SK-N-SH (cell line): ENCODE data around the gene OOSP2. TPM values are rescaled to one million over a fixed set of nuclear protein-coding genes. Genes with fewer than 3 reads are reported as not detected.

Experiments used
- CTCF ChIA-PET: fragments of 300-600, 350-600 bp; formaldehyde crosslinking; extraction: SDS; loops from one replicate; lab custom pipeline; 2021; lab: Yijun Ruan, JAX
- POLR2A ChIA-PET: fragments of 350-600 bp; sonication (Branson Sonifier 250); formaldehyde crosslinking; extraction: SDS; loops from one replicate; lab custom pipeline; 2020; ENCODE audit warnings: antibody characterized with exemption, inconsistent platforms; lab: Yijun Ruan, JAX
- DNase-seq: peaks from one replicate; pipeline ENCODE4 v3.0.0; 2012
- H2AFZ ChIP-seq: fragments of 200-600 bp; sonication (generic); 2 replicates; pipeline ENCODE4 v1.8.1; 2016; ENCODE audit warnings: antibody characterized with exemption, mild to moderate bottlenecking, low read depth
- H3F3A ChIP-seq: fragments of 200-600 bp; sonication (generic); replicated peaks from 2 replicates; pipeline ENCODE3; 2016; ENCODE audit warnings: antibody characterized with exemption, mild to moderate bottlenecking; ENCODE audit not compliant: insufficient read depth
- H3K27ac ChIP-seq, 2 experiments: fragments of 200-500 bp in 1 of 2; fragments of 200-600 bp in 1 of 2; sonication (Bioruptor generic) in 1 of 2; sonication (generic), shearing (Covaris generic) in 1 of 2; 2 replicates each; pipeline versions ENCODE4 v1.5.1 to v1.6.1; 2014 to 2016; ENCODE audit warnings: low read depth in 2 of 2, inconsistent platforms in 1 of 2, low read length in 1 of 2, mild to moderate bottlenecking in 1 of 2, mixed read lengths in 1 of 2
- H3K27me3 ChIP-seq: fragments of 200-600 bp; sonication (generic), shearing (Covaris generic); 2 replicates; pipeline ENCODE4 v1.6.1; 2016; ENCODE audit warnings: mixed run types; ENCODE audit not compliant: insufficient read depth
- H3K36me3 ChIP-seq, 2 experiments: fragments of 200-500 bp in 1 of 2; fragments of 200-600 bp in 1 of 2; sonication (Bioruptor generic) in 1 of 2; sonication (generic) in 1 of 2; replicated peaks in 1 of 2; 2 replicates each; pipeline versions ENCODE3 to v1.5.1; 2014 to 2016; ENCODE audit warnings: low read length in 1 of 2, mild to moderate bottlenecking in 1 of 2; ENCODE audit not compliant: insufficient read depth in 2 of 2, control insufficient read depth in 1 of 2
- H3K4me1 ChIP-seq, 2 experiments: fragments of 200-500 bp in 1 of 2; fragments of 200-600 bp in 1 of 2; sonication (Bioruptor generic) in 1 of 2; sonication (generic), shearing (Covaris generic) in 1 of 2; 2 replicates each; pipeline versions ENCODE4 v1.5.1 to v1.6.1; 2014 to 2016; ENCODE audit warnings: low read depth in 1 of 2, low read length in 1 of 2, mixed run types in 1 of 2; ENCODE audit not compliant: insufficient read depth in 2 of 2, control insufficient read depth in 1 of 2
- H3K4me2 ChIP-seq: fragments of 200-600 bp; sonication (generic), shearing (Covaris generic); 2 replicates; pipeline ENCODE4 v1.6.1; 2017; ENCODE audit warnings: mixed run types
- H3K4me3 ChIP-seq, 2 experiments: fragments of 200-500 bp in 1 of 2; fragments of 200-600 bp in 1 of 2; sonication (Bioruptor generic) in 1 of 2; sonication (generic), shearing (Covaris generic) in 1 of 2; 2 replicates each; pipeline versions ENCODE4 v1.5.1 to v1.8.1; 2014 to 2016; ENCODE audit warnings: low read depth in 2 of 2, inconsistent platforms in 1 of 2, low read length in 1 of 2, mild to moderate bottlenecking in 1 of 2, mixed read lengths in 1 of 2, moderate library complexity in 1 of 2
- H3K79me2 ChIP-seq: fragments of 200-600 bp; sonication (generic); 2 replicates; pipeline ENCODE4 v1.8.1; 2017; ENCODE audit warnings: mild to moderate bottlenecking; ENCODE audit not compliant: insufficient read depth
- H3K9ac ChIP-seq: fragments of 200-600 bp; sonication (generic); 2 replicates; pipeline ENCODE4 v1.6.1; 2017; ENCODE audit warnings: mixed run types
- H3K9me2 ChIP-seq: fragments of 200-600 bp; sonication (generic); 2 replicates; pipeline ENCODE4 v1.6.1; 2017; ENCODE audit warnings: mixed run types
- H3K9me3 ChIP-seq: fragments of 200-600 bp; sonication (generic); 2 replicates; pipeline ENCODE4 v1.6.1; 2017; ENCODE audit warnings: mixed run types, mild to moderate bottlenecking, moderate library complexity
- H4K20me1 ChIP-seq: fragments of 200-600 bp; sonication (generic); 2 replicates; pipeline ENCODE4 v1.6.1; 2017; ENCODE audit warnings: mild to moderate bottlenecking, mixed run types; ENCODE audit not compliant: insufficient read depth
- FOSL2 ChIP-seq: IDR thresholded peaks from 2 replicates; pipeline ENCODE4 v1.4.0; 2012; ENCODE audit warnings: low read depth, mild to moderate bottlenecking, moderate library complexity, borderline replicate concordance
- FOXM1 ChIP-seq: IDR thresholded peaks from 2 replicates; pipeline ENCODE4 v1.4.0; 2012; ENCODE audit warnings: low read depth, mild to moderate bottlenecking
- GATA2 ChIP-seq: sonication (generic); formaldehyde crosslinking; IDR thresholded peaks from 2 replicates; pipeline ENCODE4 v1.5.0; 2020; ENCODE audit warnings: mild to moderate bottlenecking, missing genetic modification reagents
- JUND ChIP-seq: IDR thresholded peaks from 2 replicates; pipeline ENCODE4 v1.4.0; 2012
- MEF2A ChIP-seq: IDR thresholded peaks from 2 replicates; pipeline ENCODE4 v1.4.0; 2012; ENCODE audit warnings: low read depth, borderline replicate concordance
- NFIC ChIP-seq: IDR thresholded peaks from 2 replicates; pipeline ENCODE4 v1.4.0; 2012; ENCODE audit warnings: borderline replicate concordance
- POLR2AphosphoS5 ChIP-seq: IDR thresholded peaks from 2 replicates; pipeline ENCODE4 v1.6.1; 2012; ENCODE audit warnings: low read depth, low read length
- RAD21 ChIP-seq: IDR thresholded peaks from 2 replicates; pipeline ENCODE4 v1.6.1; 2012; ENCODE audit warnings: mild to moderate bottlenecking, low read length
- SIN3A ChIP-seq: IDR thresholded peaks from 2 replicates; pipeline ENCODE4 v1.6.1; 2012; ENCODE audit warnings: low read depth, mild to moderate bottlenecking, low read length, moderate library complexity, borderline replicate concordance
- SMC3 ChIP-seq: IDR thresholded peaks from 2 replicates; pipeline ENCODE4 v1.6.1; 2012; ENCODE audit warnings: low read depth, low read length, improper control_type of control experiment
- TAF1 ChIP-seq: IDR thresholded peaks from 2 replicates; pipeline ENCODE4 v1.6.1; 2012; ENCODE audit warnings: low read depth, mild to moderate bottlenecking, low read length, moderate library complexity, borderline replicate concordance
- WGBS: methylation state at CpG from one replicate; pipeline ENCODE4 v1.1.6; 2017; ENCODE audit warnings: low lambda C conversion rate; 5-methylcytosine and 5-hydroxymethylcytosine counted together
- polyA plus RNA-seq, 3 experiments: library from polyadenylated mRNA; depleted of rRNA; stranded (reverse); fragments of >200 nt; gene quantifications; 2 replicates each; pipeline ENCODE4 v1.2.3, GENCODE V29; 2012
- TF ChIP-seq, protein P1 (sequence below): IDR thresholded peaks from 2 replicates; pipeline ENCODE4; 2012
- TF ChIP-seq, protein P2 (sequence below): IDR thresholded peaks from 2 replicates; pipeline ENCODE4 v1.4.0; 2012; ENCODE audit warnings: low read depth, borderline replicate concordance
- TF ChIP-seq, protein P3 (sequence below): fragments of 150-350 bp; IDR thresholded peaks from 2 replicates; pipeline ENCODE4 v1.6.1; 2016; ENCODE audit warnings: mild to moderate bottlenecking, low read depth, low read length
- TF ChIP-seq, protein P4 (sequence below): fragments of 200-600 bp; sonication (generic); IDR thresholded peaks from 2 replicates; pipeline ENCODE4 v1.6.1; 2017; ENCODE audit warnings: antibody characterized with exemption, mild to moderate bottlenecking, moderate library complexity

Gene OOSP2
- polyA plus RNA-seq, 1 of the 3 experiments (the other 2 are of a cell fraction), result not detected

DNA sequence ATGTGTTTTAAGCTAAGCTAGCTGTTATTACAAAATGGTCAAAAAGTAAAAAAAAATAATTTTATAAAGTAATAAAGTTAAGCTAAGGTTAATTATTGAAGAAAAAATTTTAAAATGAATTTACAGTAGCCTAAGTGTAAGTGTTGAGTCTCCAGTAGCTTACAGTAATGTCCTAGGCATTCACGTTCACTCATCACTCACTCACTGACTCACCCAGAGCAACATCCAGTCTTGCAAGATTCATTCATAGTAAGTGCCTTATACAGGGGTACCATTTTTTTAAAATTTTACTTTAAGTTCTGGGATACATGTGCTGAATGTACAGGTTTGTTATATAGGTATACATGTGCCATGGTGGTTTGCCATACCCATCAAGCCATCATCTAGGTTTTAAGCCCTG, 34.8 kb upstream of the OOSP2 start:
- Histone ChIP-seq H3K27ac (no peak overlapping the region), H3K36me3 (no peaks in the 10 kb centered on the region), H3K9me2 (no peaks in the 10 kb centered on the region), H2AFZ (no peak overlapping the region)
- WGBS, result 34% methylated on average over 1 of the region's 1 CpG
- TF ChIP-seq TAF1 (no peak), SMC3 (no peak), GATA2 (CRISPR knock-in tag) (no peak), NFIC (no peak), FOXM1 (no peak), JUND (no peak), SIN3A (no peak), FOSL2 (no peak), MEF2A (no peak), RAD21 (no peak)
- TF ChIP-seq, protein P1, sequence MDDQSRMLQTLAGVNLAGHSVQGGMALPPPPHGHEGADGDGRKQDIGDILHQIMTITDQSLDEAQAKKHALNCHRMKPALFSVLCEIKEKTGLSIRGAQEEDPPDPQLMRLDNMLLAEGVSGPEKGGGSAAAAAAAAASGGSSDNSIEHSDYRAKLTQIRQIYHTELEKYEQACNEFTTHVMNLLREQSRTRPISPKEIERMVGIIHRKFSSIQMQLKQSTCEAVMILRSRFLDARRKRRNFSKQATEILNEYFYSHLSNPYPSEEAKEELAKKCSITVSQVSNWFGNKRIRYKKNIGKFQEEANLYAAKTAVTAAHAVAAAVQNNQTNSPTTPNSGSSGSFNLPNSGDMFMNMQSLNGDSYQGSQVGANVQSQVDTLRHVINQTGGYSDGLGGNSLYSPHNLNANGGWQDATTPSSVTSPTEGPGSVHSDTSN, result no peak
- TF ChIP-seq, protein P2, sequence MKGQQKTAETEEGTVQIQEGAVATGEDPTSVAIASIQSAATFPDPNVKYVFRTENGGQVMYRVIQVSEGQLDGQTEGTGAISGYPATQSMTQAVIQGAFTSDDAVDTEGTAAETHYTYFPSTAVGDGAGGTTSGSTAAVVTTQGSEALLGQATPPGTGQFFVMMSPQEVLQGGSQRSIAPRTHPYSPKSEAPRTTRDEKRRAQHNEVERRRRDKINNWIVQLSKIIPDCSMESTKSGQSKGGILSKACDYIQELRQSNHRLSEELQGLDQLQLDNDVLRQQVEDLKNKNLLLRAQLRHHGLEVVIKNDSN, result no peak
- TF ChIP-seq, protein P3, sequence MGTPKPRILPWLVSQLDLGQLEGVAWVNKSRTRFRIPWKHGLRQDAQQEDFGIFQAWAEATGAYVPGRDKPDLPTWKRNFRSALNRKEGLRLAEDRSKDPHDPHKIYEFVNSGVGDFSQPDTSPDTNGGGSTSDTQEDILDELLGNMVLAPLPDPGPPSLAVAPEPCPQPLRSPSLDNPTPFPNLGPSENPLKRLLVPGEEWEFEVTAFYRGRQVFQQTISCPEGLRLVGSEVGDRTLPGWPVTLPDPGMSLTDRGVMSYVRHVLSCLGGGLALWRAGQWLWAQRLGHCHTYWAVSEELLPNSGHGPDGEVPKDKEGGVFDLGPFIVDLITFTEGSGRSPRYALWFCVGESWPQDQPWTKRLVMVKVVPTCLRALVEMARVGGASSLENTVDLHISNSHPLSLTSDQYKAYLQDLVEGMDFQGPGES, result no peak
- TF ChIP-seq, all 33 proteins: peak for 0
- H3K9ac ChIP-seq, result no peak overlapping the region
- no peaks in the 10 kb centered on the region for H4K20me1 ChIP-seq
- no peaks in the 10 kb centered on the region for H3F3A ChIP-seq
- CTCF ChIA-PET, result no interaction called here
- no peaks in the 10 kb centered on the region for H3K27me3 ChIP-seq
- POLR2A ChIA-PET, result interaction anchor here (0.6 kb wide), 1 partner anchor 1018 kb away, joined by 6 read pairs; no protein-coding TSS in a partner anchor
- H3K9me3 ChIP-seq, result no peaks in the 10 kb centered on the region
- no peak for DNase-seq
- H3K4me2 ChIP-seq, result no peak overlapping the region
- no peaks in the 10 kb centered on the region for H3K79me2 ChIP-seq
- no peak overlapping the region for H3K4me3 ChIP-seq
- H3K4me1 ChIP-seq, result no peaks in the 10 kb centered on the region

DNA sequence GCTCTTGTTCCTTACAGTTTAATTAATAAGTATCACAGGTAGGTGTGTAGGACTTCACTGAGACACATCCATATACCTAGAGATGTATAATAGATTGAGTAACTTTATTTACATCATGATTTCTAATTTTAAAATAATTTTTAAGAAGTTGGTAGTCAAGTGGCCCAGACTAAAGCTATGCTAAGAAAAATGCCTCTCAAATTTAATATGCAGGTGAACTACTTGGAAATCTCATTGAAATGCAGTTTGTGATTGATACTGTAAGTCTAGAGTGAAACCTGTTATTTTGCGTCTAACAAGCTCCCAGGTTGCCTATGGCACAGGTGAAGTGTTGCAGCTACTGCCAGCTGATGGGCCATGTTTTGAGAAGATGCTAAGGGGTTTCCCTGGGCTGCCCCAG, 23.3 kb upstream of the OOSP2 start, which contains the start of gene OOSP4B:
Gene OOSP4B (plus strand): TSS at position 301 of the 400 bp plus-strand sequence.
- Histone ChIP-seq H3K4me1 (no peaks in the 10 kb centered on the region), H3K4me3 (no peak within 1 kb of the TSS), H3F3A (no peaks in the 10 kb centered on the region), H3K79me2 (no peaks in the 10 kb centered on the region), H3K9me2 (no peaks in the 10 kb centered on the region), H3K27ac (no peak within 1 kb of the TSS), H2AFZ (no peak within 1 kb of the TSS), H3K27me3 (no peaks in the 10 kb centered on the region), H3K4me2 (no peak within 1 kb of the TSS), H3K36me3 (no peaks in the 10 kb centered on the region), H3K9ac (no peak within 1 kb of the TSS), H4K20me1 (no peaks in the 10 kb centered on the region), H3K9me3 (no peaks in the 10 kb centered on the region)
- TF ChIP-seq POLR2AphosphoS5 (no peak), FOSL2 (no peak)
- TF ChIP-seq, protein P4, sequence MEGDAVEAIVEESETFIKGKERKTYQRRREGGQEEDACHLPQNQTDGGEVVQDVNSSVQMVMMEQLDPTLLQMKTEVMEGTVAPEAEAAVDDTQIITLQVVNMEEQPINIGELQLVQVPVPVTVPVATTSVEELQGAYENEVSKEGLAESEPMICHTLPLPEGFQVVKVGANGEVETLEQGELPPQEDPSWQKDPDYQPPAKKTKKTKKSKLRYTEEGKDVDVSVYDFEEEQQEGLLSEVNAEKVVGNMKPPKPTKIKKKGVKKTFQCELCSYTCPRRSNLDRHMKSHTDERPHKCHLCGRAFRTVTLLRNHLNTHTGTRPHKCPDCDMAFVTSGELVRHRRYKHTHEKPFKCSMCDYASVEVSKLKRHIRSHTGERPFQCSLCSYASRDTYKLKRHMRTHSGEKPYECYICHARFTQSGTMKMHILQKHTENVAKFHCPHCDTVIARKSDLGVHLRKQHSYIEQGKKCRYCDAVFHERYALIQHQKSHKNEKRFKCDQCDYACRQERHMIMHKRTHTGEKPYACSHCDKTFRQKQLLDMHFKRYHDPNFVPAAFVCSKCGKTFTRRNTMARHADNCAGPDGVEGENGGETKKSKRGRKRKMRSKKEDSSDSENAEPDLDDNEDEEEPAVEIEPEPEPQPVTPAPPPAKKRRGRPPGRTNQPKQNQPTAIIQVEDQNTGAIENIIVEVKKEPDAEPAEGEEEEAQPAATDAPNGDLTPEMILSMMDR, result no peak
- 20% methylated on average over 1 of the region's 1 CpG for WGBS
- ChIA-PET POLR2A (no interaction called here), CTCF (no interaction called here)
- no peak for DNase-seq
